ENCODE data around the gene COX6A2.

The COX6A2 gene

GRCh38 chr16:31428279-31428597 is at the start of gene COX6A2:
Gene COX6A2, minus strand, starts transcription at chr16:31428360. Its CDS starts 35 bp downstream, at chr16:31428325.
- DNase-seq: no peak

GRCh38 chr16:31477220-31478216 is 49.4 kb upstream of the COX6A2 start:
- DNase-seq: peak; percentile 17

- peak; percentile 86 for DNase-seq
These were observed 48.4 kb upstream of the COX6A2 start for GRCh38 chr16:31476303-31477219.

DNA sequence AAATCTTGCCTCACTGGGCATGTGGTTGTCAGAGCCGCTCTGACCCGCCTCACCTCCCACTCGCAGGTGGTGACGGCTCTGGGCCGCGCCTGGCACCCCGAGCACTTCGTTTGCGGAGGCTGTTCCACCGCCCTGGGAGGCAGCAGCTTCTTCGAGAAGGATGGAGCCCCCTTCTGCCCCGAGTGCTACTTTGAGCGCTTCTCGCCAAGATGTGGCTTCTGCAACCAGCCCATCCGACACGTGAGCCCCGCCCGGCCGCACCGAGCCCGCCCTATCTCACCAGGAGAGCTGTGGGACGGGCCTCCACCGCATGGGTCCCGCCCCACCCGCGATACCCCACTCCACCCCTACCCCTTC is 47.8 kb upstream of the COX6A2 start:
- DNase-seq: no peak

DNA sequence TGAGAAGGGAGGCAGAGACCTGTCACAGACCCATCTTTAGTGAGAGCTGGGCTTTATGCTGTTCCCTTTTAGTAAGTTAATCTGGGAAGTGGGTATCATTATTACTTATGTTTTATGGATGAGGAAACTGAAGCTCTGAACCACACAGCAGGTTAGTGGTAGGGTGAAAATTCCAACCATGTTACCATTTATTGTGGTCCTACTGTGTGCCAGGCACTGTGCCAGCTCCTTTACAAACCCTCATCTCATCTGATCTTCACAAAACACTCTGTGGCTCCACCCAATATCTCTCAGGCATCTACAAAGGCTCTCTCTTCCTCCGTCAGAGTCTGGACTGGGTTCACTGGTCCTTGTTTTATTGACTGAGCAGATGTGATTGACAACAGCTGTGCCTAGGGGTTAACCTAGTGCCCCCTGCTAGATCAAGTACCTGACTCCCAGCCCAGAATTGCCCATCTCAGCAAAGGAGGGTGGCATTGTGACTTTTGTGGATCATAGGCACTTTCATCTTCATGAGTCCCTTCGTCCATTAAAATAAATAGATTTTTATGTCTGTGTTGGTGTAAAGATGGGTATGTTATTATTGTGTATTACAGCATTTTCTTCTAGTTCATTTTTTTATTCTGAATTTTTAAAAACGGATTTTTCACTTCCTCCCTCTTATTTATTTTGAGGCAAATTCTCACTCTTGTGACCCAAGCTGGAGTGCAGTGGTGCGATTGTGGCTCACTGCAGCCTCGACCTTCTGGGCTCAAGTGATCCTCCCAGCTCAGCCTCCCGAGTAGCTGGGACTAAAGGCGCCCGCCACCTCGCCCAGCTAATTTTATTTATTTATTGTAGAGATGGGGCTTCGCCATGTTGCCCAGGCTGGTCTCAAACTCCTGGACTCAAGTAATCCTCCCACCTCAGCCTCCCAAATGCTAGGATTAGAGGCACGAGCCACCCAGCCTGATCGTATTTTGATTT is 46.9 kb upstream of the COX6A2 start:
- no peak for DNase-seq

- no peak for DNase-seq
These were observed 46.1 kb upstream of the COX6A2 start for GRCh38 chr16:31474173-31474714.

DNA sequence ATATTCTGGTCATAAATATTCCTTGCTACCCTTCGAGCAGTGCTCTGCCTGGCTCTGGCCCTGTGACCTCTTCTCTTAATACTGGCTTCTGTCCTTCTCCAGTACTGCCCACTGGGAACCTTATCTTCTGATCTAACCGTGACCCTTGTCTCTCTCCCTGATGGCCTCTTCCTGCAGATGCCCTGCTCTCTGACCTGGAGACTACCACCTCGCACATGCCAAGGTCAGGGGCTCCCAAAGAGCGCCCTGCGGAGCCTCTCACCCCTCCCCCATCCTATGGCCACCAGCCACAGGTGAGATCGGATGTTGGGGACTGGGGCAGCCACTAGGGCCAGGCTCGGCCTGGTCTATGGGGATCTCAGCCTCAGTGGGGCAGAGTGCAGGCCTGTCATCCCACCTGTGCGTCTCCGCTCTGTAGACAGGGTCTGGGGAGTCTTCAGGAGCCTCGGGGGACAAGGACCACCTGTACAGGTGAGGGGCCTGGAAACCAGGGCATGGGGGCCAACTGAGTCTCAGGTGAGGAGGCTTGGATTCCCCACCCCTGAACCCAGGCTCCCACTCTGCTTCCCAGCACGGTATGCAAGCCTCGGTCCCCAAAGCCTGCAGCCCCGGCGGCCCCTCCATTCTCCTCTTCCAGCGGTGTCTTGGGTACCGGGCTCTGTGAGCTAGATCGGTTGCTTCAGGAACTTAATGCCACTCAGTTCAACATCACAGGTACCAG is 45.3 kb upstream of the COX6A2 start:
- no peak for DNase-seq

- DNase-seq: peak; percentile 27
These were observed 44.6 kb upstream of the COX6A2 start for GRCh38 chr16:31472709-31473203.

GRCh38 chr16:31471875-31472708 is 43.9 kb upstream of the COX6A2 start, which contains the start of gene TGFB1I1:
Gene TGFB1I1, plus strand, starts transcription at chr16:31472152. Its CDS starts 37 bp downstream, at chr16:31472189.
- DNase-seq: no peak

DNA sequence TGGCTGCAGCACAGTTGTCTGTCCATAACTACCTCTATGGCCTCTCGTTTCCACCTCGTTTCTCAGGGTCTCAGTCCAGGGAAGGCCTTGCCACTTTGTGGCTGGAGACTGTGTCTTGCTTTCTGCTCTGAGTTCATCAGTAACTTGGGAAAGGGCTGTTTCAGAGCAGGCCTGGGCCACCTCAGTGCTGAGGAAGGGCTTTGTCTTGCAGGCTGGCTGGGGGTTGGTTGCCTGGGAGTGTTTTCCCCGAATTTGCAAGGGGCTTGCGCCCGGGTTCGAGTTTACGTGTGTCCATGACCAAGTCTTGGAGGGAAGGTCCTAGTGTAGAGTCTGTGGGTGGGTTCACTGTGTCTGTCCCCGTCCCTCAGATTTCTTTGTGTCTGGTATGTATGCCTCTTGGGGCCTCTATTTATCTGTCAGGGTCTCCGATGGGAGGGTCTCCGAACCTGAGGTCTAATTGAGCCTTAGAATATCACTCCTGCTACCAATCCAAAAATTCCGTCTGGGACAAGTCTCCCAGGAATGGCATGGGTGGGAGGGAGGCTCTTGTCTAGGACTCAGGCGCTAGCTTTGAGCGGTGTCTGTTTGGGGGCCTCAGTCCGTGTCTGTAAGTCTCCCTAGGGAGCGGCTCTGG is 43.2 kb upstream of the COX6A2 start:
- DNase-seq: no peak

DNA sequence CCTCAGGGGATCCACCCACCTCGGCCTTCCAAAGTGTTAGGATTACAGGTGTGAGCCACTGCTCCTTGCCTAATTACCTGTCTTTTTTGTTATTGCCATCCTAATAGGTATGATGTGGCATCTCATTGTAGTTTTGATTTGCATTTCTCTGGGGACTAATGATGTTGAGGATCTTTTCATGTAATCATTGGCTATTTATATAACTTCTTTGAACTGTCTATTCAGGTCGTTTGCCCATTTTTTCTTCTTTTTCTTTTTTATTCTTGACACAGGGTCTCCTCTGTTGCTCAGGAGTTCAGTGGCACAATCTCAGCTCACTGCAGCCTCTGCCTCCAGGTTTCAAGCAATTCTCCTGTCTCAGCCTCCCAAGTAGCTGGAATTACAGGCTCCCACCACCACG is 42.5 kb upstream of the COX6A2 start:
- no peak for DNase-seq

GRCh38 chr16:31467858-31468257 is 39.7 kb upstream of the COX6A2 start:
- no peak for DNase-seq

- no peak for DNase-seq
These were observed 39.1 kb upstream of the COX6A2 start for GRCh38 chr16:31467151-31467773.

- DNase-seq: no peak
These were observed 38.3 kb upstream of the COX6A2 start for GRCh38 chr16:31466381-31466841.

- no peak for DNase-seq
These were observed 37.7 kb upstream of the COX6A2 start for GRCh38 chr16:31465788-31466370.

GRCh38 chr16:31464781-31465260 is 36.7 kb upstream of the COX6A2 start:
- DNase-seq: no peak

- no peak for DNase-seq
These were observed 36.2 kb upstream of the COX6A2 start for GRCh38 chr16:31464348-31464769.

Measured in CD4-positive, alpha-beta T cell treated with Interleukin-4 for 4 hours (primary cell).